ENCODE measurements around the gene GIT1. TPM values are rescaled to one million over a fixed set of nuclear protein-coding genes. Genes with fewer than 3 reads are reported as not detected.

Gene GIT1
- total and polyA plus RNA-seq, 9 of the 15 experiments (the other 6 are each of a cell fraction or from before 2014, with no cell fraction given), result 0.35 to 35.3 (median 17.1) TPM

DNA sequence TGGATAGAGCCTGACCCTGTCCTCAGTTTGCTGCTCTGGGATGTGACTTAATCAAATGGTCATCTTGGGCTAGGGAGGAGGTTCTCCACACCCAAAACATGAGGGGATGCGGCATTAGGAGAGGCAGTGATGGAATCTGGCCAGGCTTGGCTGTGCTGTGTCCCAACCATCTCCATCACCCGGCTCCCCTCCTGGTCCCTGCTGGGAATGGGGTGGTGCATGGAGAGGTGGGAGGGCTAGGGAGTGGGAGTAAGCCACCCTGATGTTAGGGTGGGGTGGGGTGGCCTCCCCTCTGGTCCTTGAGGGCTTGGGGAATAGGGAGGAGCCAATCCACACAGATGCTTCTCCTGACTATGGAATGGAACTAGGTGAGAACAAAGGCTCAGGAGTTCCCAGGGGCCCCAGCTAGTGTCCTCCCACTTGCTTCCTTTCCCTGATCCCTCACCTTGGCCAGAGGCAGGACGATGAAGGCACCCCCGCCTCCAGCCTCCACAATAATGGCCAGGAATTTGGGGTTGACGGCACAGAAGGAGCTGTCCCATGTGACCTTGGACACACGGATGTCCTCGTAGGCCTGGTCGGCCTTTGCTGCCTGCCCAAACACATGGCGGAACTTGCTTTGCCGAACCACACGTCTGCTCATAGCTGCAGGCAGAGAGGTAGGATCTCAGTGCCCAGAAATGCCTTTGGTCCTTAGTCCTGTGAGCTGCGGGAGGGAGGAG is 31.5 kb upstream of the GIT1 start (continued):
- TF ChIP-seq PHF8 (IDR thresholded peaks at IDR 0.05; ENCODE audit: borderline replicate concordance, low read length) (no peak), ZNF174 (CRISPR knock-in tag; IDR thresholded peaks at IDR 0.05) (no peak), SIN3B (IDR thresholded peaks at IDR 0.05; ENCODE audit: low read depth) (no peak), HNRNPLL (IDR thresholded peaks at IDR 0.05; ENCODE audit: low read depth, low read length, poor library complexity, severe bottlenecking) (no peak), TCF3 (CRISPR knock-in tag; IDR thresholded peaks at IDR 0.05) (no peak), KAT7 (CRISPR knock-in tag; IDR thresholded peaks at IDR 0.05; ENCODE audit: borderline replicate concordance) (no peak), NONO (IDR thresholded peaks at IDR 0.05; ENCODE audit: low read depth in 2 of 2, low read length in 1 of 2) (no peak), MBD2 (IDR thresholded peaks at IDR 0.05; ENCODE audit: borderline replicate concordance, low read depth) (no peak), ZBTB1 (CRISPR knock-in tag; IDR thresholded peaks at IDR 0.05; ENCODE audit: borderline replicate concordance, low read depth) (no peak)

DNA sequence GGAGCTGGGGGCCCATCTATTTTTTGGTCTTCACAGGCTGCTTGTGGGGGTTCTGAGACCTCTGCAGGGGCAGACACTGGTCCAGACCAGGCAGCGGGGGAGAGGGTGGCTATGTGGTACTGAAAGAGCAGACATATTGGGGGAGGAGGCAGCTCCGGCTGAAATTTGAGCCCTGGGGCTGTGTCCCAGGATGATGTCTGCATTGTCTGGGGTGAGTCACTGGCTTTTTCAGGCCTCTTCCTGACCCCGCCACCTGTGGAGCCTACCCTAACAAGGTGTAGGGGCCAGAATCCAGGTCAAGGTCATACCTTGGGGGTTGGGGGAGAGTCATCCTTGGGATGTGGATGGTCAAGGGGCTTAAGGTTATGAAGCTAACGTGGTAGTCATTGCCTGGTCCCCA is 30.8 kb upstream of the GIT1 start:
- Histone ChIP-seq H3K36me3 (ENCODE audit: control insufficient read depth, insufficient read depth, low read length) (no peaks in the 10 kb centered on the region), H3K27me3 (ENCODE audit: control insufficient read depth in 2 of 2, insufficient read depth in 2 of 2, low read length in 2 of 2) (no peaks in the 10 kb centered on the region), H3K79me2 (ENCODE audit: control insufficient read depth, insufficient read depth, low read length) (no peaks in the 10 kb centered on the region), H3K9me1 (ENCODE audit: control insufficient read depth, insufficient read depth, low read length) (no peaks in the 10 kb centered on the region), H3K4me3 (no peak overlapping the region), H3K27ac (ENCODE audit: extremely low read depth, low read depth, low read length) (no peak overlapping the region), H3K4me1 (replicated peaks in 1 of 2; ENCODE audit: control insufficient read depth in 2 of 2, insufficient read depth in 2 of 2, low read length in 2 of 2) (peaks cover 28 to 63% of the 10 kb centered on the region in 2 experiments), H3K9ac (ENCODE audit: insufficient read depth in 1 of 2, low read depth in 2 of 2, low read length in 2 of 2) (no peak overlapping the region), H2AFZ (ENCODE audit: low read depth, low read length) (peak overlapping the region; percentile 1; the same call in 1 of the 2 replicates), H3K4me2 (ENCODE audit: insufficient read depth, low read length) (no peak overlapping the region), H3K9me3 (replicated peaks; ENCODE audit: control insufficient read depth, insufficient read depth, low read depth, low read length) (no peaks in the 10 kb centered on the region), H4K20me1 (replicated peaks; ENCODE audit: control insufficient read depth, insufficient read depth, low read length) (no peaks in the 10 kb centered on the region; the same call in 1 of the 2 replicates)
- ChIA-PET POLR2A (interaction anchor here (0.6 to 1.2 kb wide), 2 partner anchors 13 to 19 kb away, joined by 3 to 7 read pairs; no protein-coding TSS in a partner anchor), CTCF (ENCODE audit: low intra/inter-chr PET ratio) (interaction anchor here (0.9 kb wide), 1 partner anchor 186 kb away, joined by 3 read pairs; no protein-coding TSS in a partner anchor)
- in situ Hi-C loops (cut with MboI) (no loop called here), intact Hi-C loops (cut with micrococcal nuclease) (no loop called here)
- DNase-seq (ENCODE audit: extremely low read depth in 1 of 4, low spot score in 3 of 4) (peak in 3 of 4 experiments; percentile 20 to 65 (median 64)), ATAC-seq (no peak), FAIRE-seq (peak; percentile 23)
- 27% methylated on average over 4 of the region's 4 CpGs for WGBS (ENCODE audit: insufficient coverage, low coverage, missing lambda C conversion rate)
- no TSS peak for BruUV-seq (replicated peaks)
- TF ChIP-seq YY1 (IDR thresholded peaks at IDR 0.05; ENCODE audit: borderline replicate concordance in 1 of 3, control insufficient read depth in 1 of 3, extremely low read depth in 1 of 3, insufficient read depth in 3 of 3, insufficient read length in 1 of 3, insufficient replicate concordance in 2 of 3, low read depth in 1 of 3, low read length in 2 of 3) (peak in 1 of 3 experiments; percentile 67), NR2C1 (IDR thresholded peaks at IDR 0.05) (no peak), NR2C1 (tag; IDR thresholded peaks at IDR 0.05) (peak; percentile 49; the same call in 1 of the 2 replicates), ZNF384 (IDR thresholded peaks at IDR 0.05; ENCODE audit: low read depth, low read length) (no peak), ESRRA (IDR thresholded peaks at IDR 0.05; ENCODE audit: borderline replicate concordance, low read depth) (peak; percentile 69; the same call in 1 of the 2 replicates), E2F1 (CRISPR knock-in tag; IDR thresholded peaks at IDR 0.05) (no peak), NRF1 (conservative IDR thresholded peaks at IDR 0.05 in 1 of 2, IDR thresholded peaks at IDR 0.05 in 1 of 2) (0 out of 4 replicates have a peak, but pooled peaks of 1 of the 2 experiments have one; percentile 11), ZEB2 (IDR thresholded peaks at IDR 0.05) (peak; percentile 85), THAP7 (CRISPR knock-in tag; IDR thresholded peaks at IDR 0.05) (no peak)

Measured in K562 (cell line).